PC-9 (cell line): Measurements from ENCODE around the gene CLCN6. TPM values are rescaled to one million over a fixed set of nuclear protein-coding genes. Genes with fewer than 3 reads are reported as not detected.

ENCODE experiments used
- BruUV-seq: library from RNA; stranded (reverse); fragments of 400-500 nt; replicated peaks from 2 replicates; lab custom pipeline; 2021; lab: Mats Ljungman, UMichigan
- CTCF ChIA-PET: fragments of 300-600 bp; sonication (Branson Sonifier 250); formaldehyde crosslinking; loops from one replicate; lab custom pipeline; 2022; ENCODE audit warnings: antibody characterized with exemption; lab: Charles Lee
- POLR2A ChIA-PET: fragments of 300-600 bp; sonication (Branson Sonifier 250); formaldehyde crosslinking; loops from one replicate; lab custom pipeline; 2022; ENCODE audit warnings: antibody characterized with exemption; ENCODE audit not compliant: unreplicated experiment; lab: Charles Lee
- DNase-seq, 2 experiments: peaks; one replicate each; pipeline versions ENCODE4 v3.0.0 to v3.0.0-alpha.2; 2015 to 2022; ENCODE audit warnings: mixed read lengths in 1 of 2
- H2AFZ ChIP-seq: fragments of 200-600 bp; sonication (generic); 2 replicates; pipeline ENCODE4 v1.8.1; 2017; ENCODE audit warnings: antibody characterized with exemption
- H3F3A ChIP-seq: fragments of 200-600 bp; sonication (generic); 2 replicates; pipeline ENCODE4 v1.8.1; 2017; ENCODE audit warnings: antibody characterized with exemption, mild to moderate bottlenecking, low read depth; ENCODE audit not compliant: insufficient read depth
- H3K27ac ChIP-seq: fragments of 200-600 bp; sonication (generic); 2 replicates; pipeline ENCODE4 v1.6.1; 2016; ENCODE audit warnings: mixed run types
- H3K27me3 ChIP-seq: fragments of 200-600 bp; sonication (generic); 2 replicates; pipeline ENCODE4 v1.6.1; 2016; ENCODE audit warnings: low read depth, mixed run types; ENCODE audit not compliant: insufficient read depth
- H3K36me3 ChIP-seq: fragments of 200-600 bp; sonication (generic); 2 replicates; pipeline ENCODE4 v1.6.1; 2016; ENCODE audit warnings: low read depth, mixed run types
- H3K4me1 ChIP-seq: fragments of 200-600 bp; sonication (generic); replicated peaks from 2 replicates; pipeline ENCODE4 v1.6.1; 2016; ENCODE audit warnings: mixed run types; ENCODE audit not compliant: insufficient read depth
- H3K4me2 ChIP-seq: fragments of 200-600 bp; sonication (generic); 2 replicates; pipeline ENCODE4 v1.6.1; 2017; ENCODE audit warnings: mixed run types
- H3K4me3 ChIP-seq: fragments of 200-600 bp; sonication (generic); 2 replicates; pipeline ENCODE4 v1.6.1; 2016; ENCODE audit warnings: mixed run types
- H3K79me2 ChIP-seq: fragments of 200-600 bp; sonication (generic); 2 replicates; pipeline ENCODE4 v1.6.1; 2017; ENCODE audit warnings: low read depth, mixed run types
- H3K9me2 ChIP-seq: fragments of 200-600 bp; sonication (generic); 2 replicates; pipeline ENCODE4 v1.8.1; 2017; ENCODE audit warnings: mild to moderate bottlenecking; ENCODE audit not compliant: insufficient read depth
- H3K9me3 ChIP-seq: fragments of 200-600 bp; sonication (generic); 2 replicates; pipeline ENCODE4 v1.8.1; 2016; ENCODE audit warnings: low read depth; ENCODE audit not compliant: insufficient read depth
- H4K20me1 ChIP-seq: fragments of 200-600 bp; sonication (generic); 2 replicates; pipeline ENCODE4 v1.8.1; 2017; ENCODE audit not compliant: insufficient read depth
- EZH2 ChIP-seq: fragments of 200-600 bp; sonication (generic); IDR thresholded peaks from 2 replicates; pipeline ENCODE4 v1.8.0; 2017; ENCODE audit warnings: antibody characterized with exemption, low read depth
- intact Hi-C: fragments of 100-400 bp; cut with micrococcal nuclease; formaldehyde crosslinking; loops from one replicate; pipeline ENCODE4 v1.10.0; 2022; ENCODE audit not compliant: unreplicated experiment
- total RNA-seq: library from RNA; stranded (reverse); gene quantifications from 2 replicates; pipeline ENCODE4 v1.2.3, GENCODE V29; 2021
- TF ChIP-seq, protein P1 (sequence below): fragments of 200-600 bp; sonication (generic); conservative IDR thresholded peaks from 2 replicates; pipeline ENCODE4 v1.6.1; 2017; ENCODE audit warnings: mixed run types, antibody characterized with exemption, mild to moderate bottlenecking, moderate library complexity

Gene CLCN6
- total RNA-seq, 1 experiment from 2014 or later: 16.7 TPM

GRCh38 chr1:11847667-11848372, 41.8 kb downstream of the CLCN6 start, which contains the start of gene NPPA:
TSS of gene NPPA (minus strand) at chr1:11847783. CDS start at chr1:11847684, 99 bp downstream.
- H2AFZ ChIP-seq: no peak within 1 kb of the TSS
- no peaks in the 10 kb centered on the region for H3F3A ChIP-seq
- POLR2A ChIA-PET: no interaction called here

DNA sequence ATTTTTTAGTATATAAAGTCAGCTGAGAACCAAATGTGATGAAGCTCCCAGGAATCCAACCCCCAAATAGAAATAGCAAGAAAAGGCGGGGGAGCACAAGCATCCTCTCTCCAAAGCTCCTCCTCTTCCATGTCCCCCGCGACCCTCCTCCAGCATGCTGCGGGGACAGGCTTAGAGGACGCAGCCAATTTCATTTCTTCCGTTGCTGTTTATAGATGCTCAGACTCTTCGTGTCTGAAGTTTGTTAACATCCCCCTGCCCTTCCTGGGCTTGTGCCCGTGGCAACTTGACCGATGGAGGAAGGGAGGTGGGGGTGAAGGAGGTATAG, 42.3 kb downstream of the CLCN6 start:
- peaks cover 29% of the 10 kb centered on the region for H3K27me3 ChIP-seq
- TF ChIP-seq, protein P1, sequence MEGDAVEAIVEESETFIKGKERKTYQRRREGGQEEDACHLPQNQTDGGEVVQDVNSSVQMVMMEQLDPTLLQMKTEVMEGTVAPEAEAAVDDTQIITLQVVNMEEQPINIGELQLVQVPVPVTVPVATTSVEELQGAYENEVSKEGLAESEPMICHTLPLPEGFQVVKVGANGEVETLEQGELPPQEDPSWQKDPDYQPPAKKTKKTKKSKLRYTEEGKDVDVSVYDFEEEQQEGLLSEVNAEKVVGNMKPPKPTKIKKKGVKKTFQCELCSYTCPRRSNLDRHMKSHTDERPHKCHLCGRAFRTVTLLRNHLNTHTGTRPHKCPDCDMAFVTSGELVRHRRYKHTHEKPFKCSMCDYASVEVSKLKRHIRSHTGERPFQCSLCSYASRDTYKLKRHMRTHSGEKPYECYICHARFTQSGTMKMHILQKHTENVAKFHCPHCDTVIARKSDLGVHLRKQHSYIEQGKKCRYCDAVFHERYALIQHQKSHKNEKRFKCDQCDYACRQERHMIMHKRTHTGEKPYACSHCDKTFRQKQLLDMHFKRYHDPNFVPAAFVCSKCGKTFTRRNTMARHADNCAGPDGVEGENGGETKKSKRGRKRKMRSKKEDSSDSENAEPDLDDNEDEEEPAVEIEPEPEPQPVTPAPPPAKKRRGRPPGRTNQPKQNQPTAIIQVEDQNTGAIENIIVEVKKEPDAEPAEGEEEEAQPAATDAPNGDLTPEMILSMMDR: no peak
- TF ChIP-seq EZH2: no peak
- no peak overlapping the region for H3K4me2 ChIP-seq
- H2AFZ ChIP-seq: no peak overlapping the region
- no peaks in the 10 kb centered on the region for H3K9me3 ChIP-seq
- CTCF ChIA-PET: no interaction called here
- H3K36me3 ChIP-seq: no peaks in the 10 kb centered on the region
- H3F3A ChIP-seq: no peaks in the 10 kb centered on the region
- H3K9me2 ChIP-seq: no peaks in the 10 kb centered on the region
- DNase-seq: no peak
- no peaks in the 10 kb centered on the region for H3K4me1 ChIP-seq
- intact Hi-C loops: no loop called here
- H3K4me3 ChIP-seq: no peak overlapping the region
- H3K79me2 ChIP-seq: no peaks in the 10 kb centered on the region
- no peaks in the 10 kb centered on the region for H4K20me1 ChIP-seq
- no peak overlapping the region for H3K27ac ChIP-seq
- POLR2A ChIA-PET: no interaction called here
- no TSS peak for BruUV-seq

More at GRCh38 chr1:11847667-11848372, 41.8 kb downstream of the CLCN6 start, which contains the start of gene NPPA:
- Histone ChIP-seq H3K36me3 (no peaks in the 10 kb centered on the region), H3K9me3 (no peaks in the 10 kb centered on the region), H3K27ac (no peak within 1 kb of the TSS), H3K79me2 (no peaks in the 10 kb centered on the region), H3K9me2 (no peaks in the 10 kb centered on the region), H3K4me3 (no peak within 1 kb of the TSS), H3K27me3 (peaks cover 23% of the 10 kb centered on the region), H4K20me1 (no peaks in the 10 kb centered on the region), H3K4me1 (no peaks in the 10 kb centered on the region), H3K4me2 (no peak within 1 kb of the TSS)
- TF ChIP-seq, protein P1: no peak
- TF ChIP-seq EZH2: no peak
- CTCF ChIA-PET: no interaction called here
- no peak for DNase-seq
- BruUV-seq: no TSS peak
- intact Hi-C loops: no loop called here

DNA sequence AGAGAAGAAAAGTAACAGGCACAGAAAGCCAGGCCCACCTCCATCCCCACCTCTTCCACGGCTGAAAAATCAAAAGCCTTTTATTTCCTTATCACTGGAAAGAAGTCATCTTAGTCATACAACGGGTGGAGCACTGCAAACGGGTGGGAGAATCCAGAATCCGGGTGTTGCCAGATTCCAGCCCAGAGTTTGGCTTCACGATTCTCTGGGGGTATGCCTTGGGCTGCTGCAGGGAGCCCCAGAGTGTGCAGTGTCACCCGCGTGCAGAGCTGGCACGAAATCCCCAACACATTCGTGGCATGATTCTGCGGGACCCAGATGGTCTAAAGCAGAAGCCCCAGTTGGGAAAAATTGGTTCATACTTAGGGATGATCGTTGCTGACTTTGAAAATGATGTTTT, 44.2 kb downstream of the CLCN6 start:
- Histone ChIP-seq H3F3A (no peaks in the 10 kb centered on the region), H3K27me3 (peaks cover 43% of the 10 kb centered on the region), H3K9me2 (no peaks in the 10 kb centered on the region), H3K36me3 (no peaks in the 10 kb centered on the region), H3K4me3 (no peak overlapping the region), H2AFZ (no peak overlapping the region), H3K4me2 (no peak overlapping the region), H3K79me2 (no peaks in the 10 kb centered on the region), H3K27ac (no peak overlapping the region), H3K4me1 (no peaks in the 10 kb centered on the region), H3K9me3 (no peaks in the 10 kb centered on the region), H4K20me1 (no peaks in the 10 kb centered on the region)
- intact Hi-C loops: no loop called here
- ChIA-PET POLR2A (no interaction called here), CTCF (interaction anchor here (0.6 kb wide), 1 partner anchor 46 kb away, joined by 6 read pairs; no protein-coding TSS in a partner anchor)
- no peak for TF ChIP-seq EZH2
- TF ChIP-seq, protein P1: no peak
- no TSS peak for BruUV-seq
- DNase-seq: no peak
